HepG2 (cell line): ENCODE measurements around the gene GH2. TPM values are rescaled to one million over a fixed set of nuclear protein-coding genes. Genes with fewer than 3 reads are reported as not detected.
A peak's percentile ranks its signal among the peaks of the same experiment; 100 is the strongest.

Experiments used
- BORCS8-MEF2B ChIP-seq: sonication (generic); formaldehyde crosslinking; IDR thresholded peaks from 2 replicates; pipeline ENCODE4 v1.8.0; 2022; ENCODE audit warnings: mild to moderate bottlenecking, missing genetic modification reagents
- IRX3 ChIP-seq: sonication (generic); formaldehyde crosslinking; IDR thresholded peaks from 2 replicates; pipeline ENCODE4 v1.8.1; 2023; ENCODE audit warnings: mild to moderate bottlenecking, low read depth, missing genetic modification reagents, borderline replicate concordance
- MBNL3 ChIP-seq: fragments of 250-450 bp; sonication (Bioruptor Pico); conservative IDR thresholded peaks from 2 replicates; pipeline ENCODE4 v1.8.0; 2022; ENCODE audit warnings: mild to moderate bottlenecking, inconsistent platforms
- MED13 ChIP-seq: sonication (generic); formaldehyde crosslinking; IDR thresholded peaks from 2 replicates; pipeline ENCODE4 v1.5.0; 2020; ENCODE audit warnings: missing genetic modification reagents
- NCOA2 ChIP-seq: sonication (generic); formaldehyde crosslinking; IDR thresholded peaks from 2 replicates; pipeline ENCODE4 v1.8.0; 2022; ENCODE audit warnings: inconsistent platforms
- PHF20 ChIP-seq: sonication (generic); formaldehyde crosslinking; IDR thresholded peaks from 2 replicates; pipeline ENCODE4 v1.5.0; 2020; ENCODE audit warnings: mild to moderate bottlenecking, missing genetic modification reagents
- RAD51 ChIP-seq: fragments of 450-650 bp; IDR thresholded peaks from 2 replicates; pipeline ENCODE4 v1.6.1; 2016; ENCODE audit warnings: borderline replicate concordance
- SNAPC2 ChIP-seq: sonication (generic); formaldehyde crosslinking; IDR thresholded peaks from 2 replicates; pipeline ENCODE4 v1.8.1; 2022; ENCODE audit warnings: mild to moderate bottlenecking, missing genetic modification reagents
- TOPORS ChIP-seq: sonication (generic); formaldehyde crosslinking; IDR thresholded peaks from 2 replicates; pipeline ENCODE4 v1.8.0; 2023; ENCODE audit warnings: mild to moderate bottlenecking, missing genetic modification reagents
- ZC3H13 ChIP-seq: sonication (generic); formaldehyde crosslinking; IDR thresholded peaks from 2 replicates; pipeline ENCODE4 v1.8.1; 2023; ENCODE audit warnings: mild to moderate bottlenecking, missing genetic modification reagents, moderate library complexity
- ZKSCAN8 ChIP-seq: IDR thresholded peaks from 2 replicates; pipeline ENCODE4 v1.6.1; 2016; ENCODE audit warnings: borderline replicate concordance, missing genetic modification reagents, missing compliant biosample characterization
- ZNF264 ChIP-seq: sonication (generic); formaldehyde crosslinking; IDR thresholded peaks from 2 replicates; pipeline ENCODE4 v1.4.0; 2020; ENCODE audit warnings: missing genetic modification reagents
- ZNF501 ChIP-seq: sonication (generic); formaldehyde crosslinking; IDR thresholded peaks from 2 replicates; pipeline ENCODE4 v1.5.1; 2020; ENCODE audit warnings: mild to moderate bottlenecking, moderate library complexity, missing genetic modification reagents
- ZNF790 ChIP-seq: sonication (generic); formaldehyde crosslinking; IDR thresholded peaks from 2 replicates; pipeline ENCODE4 v1.8.0; 2022; ENCODE audit warnings: missing genetic modification reagents, mild to moderate bottlenecking, borderline replicate concordance
- polyA plus RNA-seq, 8 experiments: library from polyadenylated mRNA; depleted of rRNA in 3 of 8; stranded (reverse) in 7 of 8; unstranded in 1 of 8; fragments of >200 nt; fragmentation: Illumina TruSeq in 4 of 8; extraction: Trizol in 4 of 8; gene quantifications; 2 replicates each; pipeline versions ENCODE4 v1.2.1 to v1.2.3, GENCODE V29; 2011 to 2016; ENCODE audit warnings: low read depth in 4 of 8, missing spikeins in 1 of 8, mixed read lengths in 1 of 8; ENCODE audit not compliant: insufficient read depth in 1 of 8
- total RNA-seq, 5 experiments: library from RNA; depleted of rRNA; stranded (reverse); fragments of >200 nt; fragmentation: Illumina TruSeq; extraction: Trizol; gene quantifications; 2 replicates each; pipeline ENCODE4 v1.2.3, GENCODE V29; 2016; ENCODE audit warnings: low read depth in 1 of 5
- TF ChIP-seq, protein P1 (sequence below): sonication (generic); formaldehyde crosslinking; IDR thresholded peaks from 2 replicates; pipeline ENCODE4 v1.8.1; 2023; ENCODE audit warnings: mild to moderate bottlenecking, missing genetic modification reagents
- TF ChIP-seq, protein P2 (sequence below): IDR thresholded peaks from 2 replicates; pipeline ENCODE4 v1.6.1; 2018; ENCODE audit warnings: missing genetic modification reagents
- TF ChIP-seq, protein P3 (sequence below): sonication (generic); formaldehyde crosslinking; IDR thresholded peaks from 2 replicates; pipeline ENCODE4 v1.5.1; 2020; ENCODE audit warnings: mild to moderate bottlenecking, missing genetic modification reagents, moderate library complexity
- TF ChIP-seq, protein P4 (sequence below): sonication (generic); formaldehyde crosslinking; IDR thresholded peaks from 2 replicates; pipeline ENCODE4 v1.8.0; 2023; ENCODE audit warnings: mild to moderate bottlenecking, missing genetic modification reagents
- TF ChIP-seq, protein P5 (sequence below): sonication (generic); formaldehyde crosslinking; IDR thresholded peaks from 2 replicates; pipeline ENCODE4 v1.5.1; 2020; ENCODE audit warnings: mild to moderate bottlenecking, moderate library complexity, missing genetic modification reagents
- TF ChIP-seq, protein P6 (sequence below): IDR thresholded peaks from 2 replicates; pipeline ENCODE4 v1.6.1; 2016; ENCODE audit warnings: mild to moderate bottlenecking

GH2 gene
- total and polyA plus RNA-seq, 2 of the 13 experiments (the other 11 are each of a cell fraction or from before 2014, with no cell fraction given): not detected

DNA sequence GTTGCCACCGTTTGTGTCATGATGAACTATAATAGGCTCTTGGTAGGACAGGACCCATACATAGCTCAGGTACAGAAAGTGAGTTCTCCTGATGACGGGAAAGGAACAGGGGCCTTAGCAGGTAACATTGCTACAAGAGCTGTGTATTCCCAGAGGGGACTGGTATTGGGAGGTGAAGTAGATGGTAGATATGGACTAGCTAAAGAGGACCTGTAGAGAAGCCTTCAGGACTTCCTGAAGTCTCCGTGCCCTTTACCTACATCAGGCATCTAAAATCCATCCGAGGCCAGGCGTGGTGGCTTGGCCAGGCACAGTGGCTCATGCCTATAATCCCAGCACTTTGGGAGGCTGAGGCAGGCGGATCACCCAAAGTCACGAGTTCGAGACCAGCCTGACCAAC, 26.6 kb downstream of the GH2 start (continued):
- TF ChIP-seq, protein P1, sequence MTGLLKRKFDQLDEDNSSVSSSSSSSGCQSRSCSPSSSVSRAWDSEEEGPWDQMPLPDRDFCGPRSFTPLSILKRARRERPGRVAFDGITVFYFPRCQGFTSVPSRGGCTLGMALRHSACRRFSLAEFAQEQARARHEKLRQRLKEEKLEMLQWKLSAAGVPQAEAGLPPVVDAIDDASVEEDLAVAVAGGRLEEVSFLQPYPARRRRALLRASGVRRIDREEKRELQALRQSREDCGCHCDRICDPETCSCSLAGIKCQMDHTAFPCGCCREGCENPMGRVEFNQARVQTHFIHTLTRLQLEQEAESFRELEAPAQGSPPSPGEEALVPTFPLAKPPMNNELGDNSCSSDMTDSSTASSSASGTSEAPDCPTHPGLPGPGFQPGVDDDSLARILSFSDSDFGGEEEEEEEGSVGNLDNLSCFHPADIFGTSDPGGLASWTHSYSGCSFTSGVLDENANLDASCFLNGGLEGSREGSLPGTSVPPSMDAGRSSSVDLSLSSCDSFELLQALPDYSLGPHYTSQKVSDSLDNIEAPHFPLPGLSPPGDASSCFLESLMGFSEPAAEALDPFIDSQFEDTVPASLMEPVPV: no peak
- TF ChIP-seq, protein P2, sequence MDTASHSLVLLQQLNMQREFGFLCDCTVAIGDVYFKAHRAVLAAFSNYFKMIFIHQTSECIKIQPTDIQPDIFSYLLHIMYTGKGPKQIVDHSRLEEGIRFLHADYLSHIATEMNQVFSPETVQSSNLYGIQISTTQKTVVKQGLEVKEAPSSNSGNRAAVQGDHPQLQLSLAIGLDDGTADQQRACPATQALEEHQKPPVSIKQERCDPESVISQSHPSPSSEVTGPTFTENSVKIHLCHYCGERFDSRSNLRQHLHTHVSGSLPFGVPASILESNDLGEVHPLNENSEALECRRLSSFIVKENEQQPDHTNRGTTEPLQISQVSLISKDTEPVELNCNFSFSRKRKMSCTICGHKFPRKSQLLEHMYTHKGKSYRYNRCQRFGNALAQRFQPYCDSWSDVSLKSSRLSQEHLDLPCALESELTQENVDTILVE (CRISPR knock-in tag): no peak
- no peak for TF ChIP-seq ZNF790 (CRISPR knock-in tag)
- no peak for TF ChIP-seq MBNL3 (CRISPR knock-in tag)
- TF ChIP-seq, protein P3, sequence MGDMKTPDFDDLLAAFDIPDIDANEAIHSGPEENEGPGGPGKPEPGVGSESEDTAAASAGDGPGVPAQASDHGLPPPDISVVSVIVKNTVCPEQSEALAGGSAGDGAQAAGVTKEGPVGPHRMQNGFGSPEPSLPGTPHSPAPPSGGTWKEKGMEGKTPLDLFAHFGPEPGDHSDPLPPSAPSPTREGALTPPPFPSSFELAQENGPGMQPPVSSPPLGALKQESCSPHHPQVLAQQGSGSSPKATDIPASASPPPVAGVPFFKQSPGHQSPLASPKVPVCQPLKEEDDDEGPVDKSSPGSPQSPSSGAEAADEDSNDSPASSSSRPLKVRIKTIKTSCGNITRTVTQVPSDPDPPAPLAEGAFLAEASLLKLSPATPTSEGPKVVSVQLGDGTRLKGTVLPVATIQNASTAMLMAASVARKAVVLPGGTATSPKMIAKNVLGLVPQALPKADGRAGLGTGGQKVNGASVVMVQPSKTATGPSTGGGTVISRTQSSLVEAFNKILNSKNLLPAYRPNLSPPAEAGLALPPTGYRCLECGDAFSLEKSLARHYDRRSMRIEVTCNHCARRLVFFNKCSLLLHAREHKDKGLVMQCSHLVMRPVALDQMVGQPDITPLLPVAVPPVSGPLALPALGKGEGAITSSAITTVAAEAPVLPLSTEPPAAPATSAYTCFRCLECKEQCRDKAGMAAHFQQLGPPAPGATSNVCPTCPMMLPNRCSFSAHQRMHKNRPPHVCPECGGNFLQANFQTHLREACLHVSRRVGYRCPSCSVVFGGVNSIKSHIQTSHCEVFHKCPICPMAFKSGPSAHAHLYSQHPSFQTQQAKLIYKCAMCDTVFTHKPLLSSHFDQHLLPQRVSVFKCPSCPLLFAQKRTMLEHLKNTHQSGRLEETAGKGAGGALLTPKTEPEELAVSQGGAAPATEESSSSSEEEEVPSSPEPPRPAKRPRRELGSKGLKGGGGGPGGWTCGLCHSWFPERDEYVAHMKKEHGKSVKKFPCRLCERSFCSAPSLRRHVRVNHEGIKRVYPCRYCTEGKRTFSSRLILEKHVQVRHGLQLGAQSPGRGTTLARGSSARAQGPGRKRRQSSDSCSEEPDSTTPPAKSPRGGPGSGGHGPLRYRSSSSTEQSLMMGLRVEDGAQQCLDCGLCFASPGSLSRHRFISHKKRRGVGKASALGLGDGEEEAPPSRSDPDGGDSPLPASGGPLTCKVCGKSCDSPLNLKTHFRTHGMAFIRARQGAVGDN (CRISPR knock-in tag): 0 out of 2 replicates have a peak, but pooled peaks have one; percentile 16
- no peak for TF ChIP-seq SNAPC2 (CRISPR knock-in tag)
- TF ChIP-seq ZKSCAN8: no peak
- no peak for TF ChIP-seq ZNF264 (CRISPR knock-in tag)
- 0 out of 2 replicates have a peak, but pooled peaks have one; percentile 22 for TF ChIP-seq PHF20 (CRISPR knock-in tag)
- TF ChIP-seq IRX3 (CRISPR knock-in tag): 0 out of 2 replicates have a peak, but pooled peaks have one; percentile 53
- no peak for TF ChIP-seq NCOA2 (CRISPR knock-in tag)
- TF ChIP-seq ZNF501 (CRISPR knock-in tag): 0 out of 2 replicates have a peak, but pooled peaks have one; percentile 28
- TF ChIP-seq RAD51: no peak
- TF ChIP-seq, protein P4, sequence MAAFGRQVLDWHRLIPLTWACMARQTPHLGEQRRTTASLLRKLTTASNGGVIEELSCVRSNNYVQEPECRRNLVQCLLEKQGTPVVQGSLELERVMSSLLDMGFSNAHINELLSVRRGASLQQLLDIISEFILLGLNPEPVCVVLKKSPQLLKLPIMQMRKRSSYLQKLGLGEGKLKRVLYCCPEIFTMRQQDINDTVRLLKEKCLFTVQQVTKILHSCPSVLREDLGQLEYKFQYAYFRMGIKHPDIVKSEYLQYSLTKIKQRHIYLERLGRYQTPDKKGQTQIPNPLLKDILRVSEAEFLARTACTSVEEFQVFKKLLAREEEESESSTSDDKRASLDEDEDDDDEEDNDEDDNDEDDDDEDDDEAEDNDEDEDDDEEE (CRISPR knock-in tag): peak; percentile 57
- no peak for TF ChIP-seq MED13
- TF ChIP-seq BORCS8-MEF2B (CRISPR knock-in tag): no peak
- TF ChIP-seq TOPORS (CRISPR knock-in tag): no peak
- TF ChIP-seq, protein P5, sequence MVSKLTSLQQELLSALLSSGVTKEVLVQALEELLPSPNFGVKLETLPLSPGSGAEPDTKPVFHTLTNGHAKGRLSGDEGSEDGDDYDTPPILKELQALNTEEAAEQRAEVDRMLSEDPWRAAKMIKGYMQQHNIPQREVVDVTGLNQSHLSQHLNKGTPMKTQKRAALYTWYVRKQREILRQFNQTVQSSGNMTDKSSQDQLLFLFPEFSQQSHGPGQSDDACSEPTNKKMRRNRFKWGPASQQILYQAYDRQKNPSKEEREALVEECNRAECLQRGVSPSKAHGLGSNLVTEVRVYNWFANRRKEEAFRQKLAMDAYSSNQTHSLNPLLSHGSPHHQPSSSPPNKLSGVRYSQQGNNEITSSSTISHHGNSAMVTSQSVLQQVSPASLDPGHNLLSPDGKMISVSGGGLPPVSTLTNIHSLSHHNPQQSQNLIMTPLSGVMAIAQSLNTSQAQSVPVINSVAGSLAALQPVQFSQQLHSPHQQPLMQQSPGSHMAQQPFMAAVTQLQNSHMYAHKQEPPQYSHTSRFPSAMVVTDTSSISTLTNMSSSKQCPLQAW (CRISPR knock-in tag): 0 out of 2 replicates have a peak, but pooled peaks have one; percentile 6
- TF ChIP-seq ZC3H13 (CRISPR knock-in tag): no peak
- TF ChIP-seq, protein P6, sequence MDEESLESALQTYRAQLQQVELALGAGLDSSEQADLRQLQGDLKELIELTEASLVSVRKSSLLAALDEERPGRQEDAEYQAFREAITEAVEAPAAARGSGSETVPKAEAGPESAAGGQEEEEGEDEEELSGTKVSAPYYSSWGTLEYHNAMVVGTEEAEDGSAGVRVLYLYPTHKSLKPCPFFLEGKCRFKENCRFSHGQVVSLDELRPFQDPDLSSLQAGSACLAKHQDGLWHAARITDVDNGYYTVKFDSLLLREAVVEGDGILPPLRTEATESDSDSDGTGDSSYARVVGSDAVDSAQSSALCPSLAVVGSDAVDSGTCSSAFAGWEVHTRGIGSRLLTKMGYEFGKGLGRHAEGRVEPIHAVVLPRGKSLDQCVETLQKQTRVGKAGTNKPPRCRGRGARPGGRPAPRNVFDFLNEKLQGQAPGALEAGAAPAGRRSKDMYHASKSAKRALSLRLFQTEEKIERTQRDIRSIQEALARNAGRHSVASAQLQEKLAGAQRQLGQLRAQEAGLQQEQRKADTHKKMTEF: no peak
